ENCODE results near the gene PTPN1. TPM values are rescaled to one million over a fixed set of nuclear protein-coding genes. Genes with fewer than 3 reads are reported as not detected.

Gene PTPN1
- total and polyA plus RNA-seq, 2 of the 13 experiments (the other 11 are each of a cell fraction or from before 2014, with no cell fraction given): 17.7 to 37.2 TPM

DNA sequence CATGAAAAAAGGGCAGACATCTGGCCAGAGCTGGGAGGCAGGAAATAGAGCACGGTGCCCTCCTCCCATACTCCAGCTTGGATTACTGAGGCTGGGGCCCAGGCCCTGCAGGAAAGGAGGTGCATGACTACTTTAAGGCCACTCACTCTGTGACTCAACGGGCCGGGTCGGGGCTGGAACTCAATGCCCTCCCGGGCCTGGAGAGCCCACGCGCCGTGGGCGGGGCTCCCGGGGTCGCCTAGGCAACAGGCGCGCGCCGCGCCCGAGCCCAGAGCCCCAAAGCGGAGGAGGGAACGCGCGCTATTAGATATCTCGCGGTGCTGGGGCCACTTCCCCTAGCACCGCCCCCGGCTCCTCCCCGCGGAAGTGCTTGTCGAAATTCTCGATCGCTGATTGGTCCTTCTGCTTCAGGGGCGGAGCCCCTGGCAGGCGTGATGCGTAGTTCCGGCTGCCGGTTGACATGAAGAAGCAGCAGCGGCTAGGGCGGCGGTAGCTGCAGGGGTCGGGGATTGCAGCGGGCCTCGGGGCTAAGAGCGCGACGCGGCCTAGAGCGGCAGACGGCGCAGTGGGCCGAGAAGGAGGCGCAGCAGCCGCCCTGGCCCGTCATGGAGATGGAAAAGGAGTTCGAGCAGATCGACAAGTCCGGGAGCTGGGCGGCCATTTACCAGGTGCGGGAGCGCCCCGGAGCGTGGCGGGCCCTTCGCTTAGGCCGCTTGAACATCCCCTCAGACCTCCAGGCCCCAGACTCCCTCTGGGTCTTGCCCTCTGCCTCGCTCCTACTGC lies at the start of gene PTPN1 (continued):
- TF ChIP-seq, protein P1, sequence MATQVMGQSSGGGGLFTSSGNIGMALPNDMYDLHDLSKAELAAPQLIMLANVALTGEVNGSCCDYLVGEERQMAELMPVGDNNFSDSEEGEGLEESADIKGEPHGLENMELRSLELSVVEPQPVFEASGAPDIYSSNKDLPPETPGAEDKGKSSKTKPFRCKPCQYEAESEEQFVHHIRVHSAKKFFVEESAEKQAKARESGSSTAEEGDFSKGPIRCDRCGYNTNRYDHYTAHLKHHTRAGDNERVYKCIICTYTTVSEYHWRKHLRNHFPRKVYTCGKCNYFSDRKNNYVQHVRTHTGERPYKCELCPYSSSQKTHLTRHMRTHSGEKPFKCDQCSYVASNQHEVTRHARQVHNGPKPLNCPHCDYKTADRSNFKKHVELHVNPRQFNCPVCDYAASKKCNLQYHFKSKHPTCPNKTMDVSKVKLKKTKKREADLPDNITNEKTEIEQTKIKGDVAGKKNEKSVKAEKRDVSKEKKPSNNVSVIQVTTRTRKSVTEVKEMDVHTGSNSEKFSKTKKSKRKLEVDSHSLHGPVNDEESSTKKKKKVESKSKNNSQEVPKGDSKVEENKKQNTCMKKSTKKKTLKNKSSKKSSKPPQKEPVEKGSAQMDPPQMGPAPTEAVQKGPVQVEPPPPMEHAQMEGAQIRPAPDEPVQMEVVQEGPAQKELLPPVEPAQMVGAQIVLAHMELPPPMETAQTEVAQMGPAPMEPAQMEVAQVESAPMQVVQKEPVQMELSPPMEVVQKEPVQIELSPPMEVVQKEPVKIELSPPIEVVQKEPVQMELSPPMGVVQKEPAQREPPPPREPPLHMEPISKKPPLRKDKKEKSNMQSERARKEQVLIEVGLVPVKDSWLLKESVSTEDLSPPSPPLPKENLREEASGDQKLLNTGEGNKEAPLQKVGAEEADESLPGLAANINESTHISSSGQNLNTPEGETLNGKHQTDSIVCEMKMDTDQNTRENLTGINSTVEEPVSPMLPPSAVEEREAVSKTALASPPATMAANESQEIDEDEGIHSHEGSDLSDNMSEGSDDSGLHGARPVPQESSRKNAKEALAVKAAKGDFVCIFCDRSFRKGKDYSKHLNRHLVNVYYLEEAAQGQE (IDR thresholded peaks at IDR 0.05; ENCODE audit: borderline replicate concordance in 1 of 2, low read depth in 1 of 2, low read length in 2 of 2): peak in 1 of 2 experiments; percentile 71; a peak in 1 of 4 replicates
- TF ChIP-seq, protein P2, sequence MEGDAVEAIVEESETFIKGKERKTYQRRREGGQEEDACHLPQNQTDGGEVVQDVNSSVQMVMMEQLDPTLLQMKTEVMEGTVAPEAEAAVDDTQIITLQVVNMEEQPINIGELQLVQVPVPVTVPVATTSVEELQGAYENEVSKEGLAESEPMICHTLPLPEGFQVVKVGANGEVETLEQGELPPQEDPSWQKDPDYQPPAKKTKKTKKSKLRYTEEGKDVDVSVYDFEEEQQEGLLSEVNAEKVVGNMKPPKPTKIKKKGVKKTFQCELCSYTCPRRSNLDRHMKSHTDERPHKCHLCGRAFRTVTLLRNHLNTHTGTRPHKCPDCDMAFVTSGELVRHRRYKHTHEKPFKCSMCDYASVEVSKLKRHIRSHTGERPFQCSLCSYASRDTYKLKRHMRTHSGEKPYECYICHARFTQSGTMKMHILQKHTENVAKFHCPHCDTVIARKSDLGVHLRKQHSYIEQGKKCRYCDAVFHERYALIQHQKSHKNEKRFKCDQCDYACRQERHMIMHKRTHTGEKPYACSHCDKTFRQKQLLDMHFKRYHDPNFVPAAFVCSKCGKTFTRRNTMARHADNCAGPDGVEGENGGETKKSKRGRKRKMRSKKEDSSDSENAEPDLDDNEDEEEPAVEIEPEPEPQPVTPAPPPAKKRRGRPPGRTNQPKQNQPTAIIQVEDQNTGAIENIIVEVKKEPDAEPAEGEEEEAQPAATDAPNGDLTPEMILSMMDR (CRISPR knock-in tag; IDR thresholded peaks at IDR 0.05): peak; percentile 42; the same call in 1 of the 2 replicates
- TF ChIP-seq FLYWCH1 (CRISPR knock-in tag; IDR thresholded peaks at IDR 0.05): 0 out of 2 replicates have a peak, but pooled peaks have one; percentile 56
- peak; percentile 93 for TF ChIP-seq ELF3 (CRISPR knock-in tag; IDR thresholded peaks at IDR 0.05)
- TF ChIP-seq SRSF1 (optimal IDR thresholded peaks at IDR 0.05; ENCODE audit: low read depth, low read length): peak; percentile 89
- TF ChIP-seq, protein P3, sequence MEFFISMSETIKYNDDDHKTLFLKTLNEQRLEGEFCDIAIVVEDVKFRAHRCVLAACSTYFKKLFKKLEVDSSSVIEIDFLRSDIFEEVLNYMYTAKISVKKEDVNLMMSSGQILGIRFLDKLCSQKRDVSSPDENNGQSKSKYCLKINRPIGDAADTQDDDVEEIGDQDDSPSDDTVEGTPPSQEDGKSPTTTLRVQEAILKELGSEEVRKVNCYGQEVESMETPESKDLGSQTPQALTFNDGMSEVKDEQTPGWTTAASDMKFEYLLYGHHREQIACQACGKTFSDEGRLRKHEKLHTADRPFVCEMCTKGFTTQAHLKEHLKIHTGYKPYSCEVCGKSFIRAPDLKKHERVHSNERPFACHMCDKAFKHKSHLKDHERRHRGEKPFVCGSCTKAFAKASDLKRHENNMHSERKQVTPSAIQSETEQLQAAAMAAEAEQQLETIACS (CRISPR knock-in tag; IDR thresholded peaks at IDR 0.05): peak; percentile 90
- TF ChIP-seq ZFP36L1 (CRISPR knock-in tag; IDR thresholded peaks at IDR 0.05): peak; percentile 86
- peak; percentile 87 for TF ChIP-seq MYC (CRISPR knock-in tag; IDR thresholded peaks at IDR 0.05; ENCODE audit: borderline replicate concordance)
- TF ChIP-seq, protein P4, sequence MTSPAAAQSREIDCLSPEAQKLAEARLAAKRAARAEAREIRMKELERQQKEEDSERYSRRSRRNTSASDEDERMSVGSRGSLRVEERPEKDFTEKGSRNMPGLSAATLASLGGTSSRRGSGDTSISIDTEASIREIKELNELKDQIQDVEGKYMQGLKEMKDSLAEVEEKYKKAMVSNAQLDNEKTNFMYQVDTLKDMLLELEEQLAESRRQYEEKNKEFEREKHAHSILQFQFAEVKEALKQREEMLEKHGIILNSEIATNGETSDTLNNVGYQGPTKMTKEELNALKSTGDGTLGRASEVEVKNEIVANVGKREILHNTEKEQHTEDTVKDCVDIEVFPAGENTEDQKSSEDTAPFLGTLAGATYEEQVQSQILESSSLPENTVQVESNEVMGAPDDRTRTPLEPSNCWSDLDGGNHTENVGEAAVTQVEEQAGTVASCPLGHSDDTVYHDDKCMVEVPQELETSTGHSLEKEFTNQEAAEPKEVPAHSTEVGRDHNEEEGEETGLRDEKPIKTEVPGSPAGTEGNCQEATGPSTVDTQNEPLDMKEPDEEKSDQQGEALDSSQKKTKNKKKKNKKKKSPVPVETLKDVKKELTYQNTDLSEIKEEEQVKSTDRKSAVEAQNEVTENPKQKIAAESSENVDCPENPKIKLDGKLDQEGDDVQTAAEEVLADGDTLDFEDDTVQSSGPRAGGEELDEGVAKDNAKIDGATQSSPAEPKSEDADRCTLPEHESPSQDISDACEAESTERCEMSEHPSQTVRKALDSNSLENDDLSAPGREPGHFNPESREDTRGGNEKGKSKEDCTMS (CRISPR knock-in tag; conservative IDR thresholded peaks at IDR 0.05): no peak
- TF ChIP-seq MED13 (CRISPR knock-in tag; IDR thresholded peaks at IDR 0.05): peak; percentile 24; the same call in 1 of the 2 replicates
- TF ChIP-seq, protein P5, sequence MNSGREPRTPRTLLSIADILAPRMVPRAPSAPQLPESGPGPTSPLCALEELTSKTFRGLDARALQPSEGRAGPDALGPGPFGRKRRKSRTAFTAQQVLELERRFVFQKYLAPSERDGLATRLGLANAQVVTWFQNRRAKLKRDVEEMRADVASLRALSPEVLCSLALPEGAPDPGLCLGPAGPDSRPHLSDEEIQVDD (CRISPR knock-in tag; IDR thresholded peaks at IDR 0.05; ENCODE audit: borderline replicate concordance): peak; percentile 68; the same call in 1 of the 2 replicates
- TF ChIP-seq TBX2 (CRISPR knock-in tag; IDR thresholded peaks at IDR 0.05; ENCODE audit: borderline replicate concordance): peak; percentile 93
- TF ChIP-seq HDAC2 (CRISPR knock-in tag; IDR thresholded peaks at IDR 0.05): peak; percentile 48
- peak; percentile 31; the same call in 1 of the 2 replicates for TF ChIP-seq ZNF670 (CRISPR knock-in tag; IDR thresholded peaks at IDR 0.05; ENCODE audit: borderline replicate concordance)
- TF ChIP-seq MTF1 (CRISPR knock-in tag; IDR thresholded peaks at IDR 0.05): peak; percentile 20; the same call in 1 of the 2 replicates
- TF ChIP-seq NFATC3 (CRISPR knock-in tag; IDR thresholded peaks at IDR 0.05): no peak
- no peak for TF ChIP-seq MAFF (IDR thresholded peaks at IDR 0.05; ENCODE audit: low read depth, low read length)
- peak; percentile 79 for TF ChIP-seq RXRA (CRISPR knock-in tag; IDR thresholded peaks at IDR 0.05)
- TF ChIP-seq EED (CRISPR knock-in tag; IDR thresholded peaks at IDR 0.05): peak; percentile 99
